Measurements from ENCODE around the gene C19orf33.
"Not testable (repeated sequence)": the region's sequence is repeated elsewhere in the genome, so short reads cannot be mapped to it uniquely, and the experiment has no call there.

C19orf33 gene

DNA sequence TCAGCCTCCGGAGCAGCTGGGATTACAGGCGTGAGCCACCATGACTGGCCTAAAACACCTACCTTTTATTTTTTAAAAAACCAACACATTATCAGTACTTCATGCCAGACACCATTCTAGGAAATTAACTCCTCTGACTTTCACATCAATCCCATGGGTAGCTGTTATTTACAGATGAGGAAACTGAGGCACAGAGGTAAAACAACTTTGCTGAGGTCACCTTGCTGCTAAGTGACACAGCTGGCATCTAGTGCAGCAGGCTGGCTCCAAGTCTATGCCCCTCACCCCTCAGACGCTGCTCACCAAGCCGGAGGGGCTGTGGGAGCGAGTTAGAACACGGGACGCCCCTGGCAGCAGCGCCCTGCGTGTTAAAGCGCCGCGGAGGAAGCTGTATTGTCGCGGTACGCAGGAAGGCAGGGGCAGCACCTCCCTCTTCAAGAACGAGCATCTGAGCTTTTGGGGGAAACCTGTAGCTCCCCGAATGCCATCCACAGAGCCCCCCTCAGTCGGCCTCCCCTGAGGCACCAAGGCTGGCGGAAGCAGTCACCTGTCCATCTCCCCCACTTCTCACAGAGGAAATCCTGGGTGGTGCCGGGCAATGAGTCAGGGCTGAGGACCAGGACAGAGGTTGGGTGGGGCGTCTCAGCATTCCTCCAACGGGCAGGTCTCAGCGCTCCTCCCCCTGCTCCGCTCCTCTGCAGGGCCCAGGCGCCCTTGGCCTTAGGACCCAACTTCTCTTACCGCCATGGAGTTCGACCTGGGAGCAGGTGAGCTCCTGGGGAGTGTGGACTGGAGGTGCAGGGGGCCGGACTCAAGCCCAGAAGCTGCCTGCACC lies at the start of gene C19orf33:
Gene C19orf33, plus strand, starts transcription at position 735 of the 835 bp plus-strand sequence. Its CDS starts 11 bp downstream, at position 746.
- no peak for DNase-seq

DNA sequence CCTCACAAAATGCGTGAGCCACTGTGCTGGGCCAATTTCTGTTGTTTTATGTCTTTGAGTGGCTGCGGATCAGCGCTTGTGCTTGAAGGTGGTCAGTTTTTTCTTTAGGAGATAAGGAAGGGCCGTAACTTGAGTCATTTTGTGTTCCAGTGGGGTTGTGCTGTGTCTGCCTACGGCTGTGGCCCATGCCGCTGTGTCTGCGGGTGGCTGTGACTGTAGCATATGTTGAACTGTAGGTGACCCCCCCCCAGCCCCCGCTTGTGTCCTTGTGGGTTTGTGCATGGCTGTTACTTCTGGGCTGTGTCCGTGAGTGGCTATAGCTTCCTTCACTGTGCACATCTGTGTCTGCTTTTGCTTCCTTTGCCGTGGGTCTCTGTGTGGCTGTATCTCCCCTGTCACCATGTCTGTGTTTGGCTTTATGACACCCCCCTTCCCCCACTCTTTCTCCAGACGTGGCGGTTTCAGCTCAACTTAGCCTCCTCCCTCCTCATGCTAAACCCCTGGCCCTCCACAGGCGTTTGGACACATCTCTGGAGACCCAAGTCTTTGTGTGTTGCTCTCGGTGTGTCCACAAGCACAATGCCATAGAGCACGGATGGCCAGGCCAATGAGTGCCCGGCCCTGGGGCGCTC lies 48.6 kb upstream of the C19orf33 start:
- DNase-seq = no peak

DNA sequence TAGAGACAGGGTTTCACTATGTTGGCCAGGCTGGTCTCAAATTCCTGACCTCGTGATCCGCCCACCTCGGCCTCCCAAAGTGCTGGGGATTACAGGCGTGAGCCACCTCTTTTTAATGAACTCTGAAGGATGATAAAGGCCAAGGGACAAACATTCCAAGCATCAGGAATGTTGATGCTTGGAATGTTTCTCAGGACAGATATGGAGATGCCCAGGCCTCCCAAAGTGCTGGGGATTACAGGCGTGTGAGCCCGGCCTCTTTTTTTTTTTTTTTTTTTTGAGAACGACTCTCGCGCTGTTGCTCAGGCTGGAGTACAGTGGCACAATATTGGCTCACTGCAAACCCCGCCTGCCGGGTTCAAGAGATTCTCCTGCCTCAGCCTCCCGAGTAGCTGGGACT lies 42.1 kb upstream of the C19orf33 start:
- DNase-seq = not testable (repeated sequence)

DNA sequence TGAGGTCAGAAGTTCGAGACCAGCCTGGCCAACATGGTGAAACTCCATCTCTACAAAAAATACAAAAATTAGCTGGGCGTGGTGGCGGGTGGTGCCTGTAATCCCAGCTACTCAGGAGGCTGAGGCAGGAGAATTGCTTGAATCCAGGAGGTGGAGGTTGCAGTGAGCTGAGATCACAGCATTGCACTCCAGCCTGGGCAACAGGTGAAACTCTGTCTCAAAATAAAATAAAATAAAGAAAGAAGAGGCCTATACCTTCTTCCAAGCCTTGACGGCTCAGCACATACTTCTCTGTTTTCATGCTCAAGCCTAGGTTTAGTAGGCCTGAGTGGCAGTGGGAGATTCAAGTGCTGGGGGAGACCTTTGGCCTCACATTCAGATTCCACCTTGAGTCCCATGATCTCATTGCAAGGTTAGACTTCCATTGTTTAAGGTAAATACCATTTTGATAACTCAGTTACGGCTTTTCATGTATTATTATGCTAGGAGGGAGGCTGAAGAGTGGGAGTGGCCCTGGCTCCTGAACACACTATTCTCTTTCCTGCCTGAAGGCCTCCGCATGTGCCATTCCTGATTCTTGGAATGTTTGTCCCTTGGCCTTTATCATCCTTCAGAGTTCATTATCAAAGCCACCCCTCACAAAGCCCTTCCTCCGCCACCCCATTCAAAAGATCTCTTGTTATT lies 41.3 kb upstream of the C19orf33 start:
- no peak for DNase-seq

DNA sequence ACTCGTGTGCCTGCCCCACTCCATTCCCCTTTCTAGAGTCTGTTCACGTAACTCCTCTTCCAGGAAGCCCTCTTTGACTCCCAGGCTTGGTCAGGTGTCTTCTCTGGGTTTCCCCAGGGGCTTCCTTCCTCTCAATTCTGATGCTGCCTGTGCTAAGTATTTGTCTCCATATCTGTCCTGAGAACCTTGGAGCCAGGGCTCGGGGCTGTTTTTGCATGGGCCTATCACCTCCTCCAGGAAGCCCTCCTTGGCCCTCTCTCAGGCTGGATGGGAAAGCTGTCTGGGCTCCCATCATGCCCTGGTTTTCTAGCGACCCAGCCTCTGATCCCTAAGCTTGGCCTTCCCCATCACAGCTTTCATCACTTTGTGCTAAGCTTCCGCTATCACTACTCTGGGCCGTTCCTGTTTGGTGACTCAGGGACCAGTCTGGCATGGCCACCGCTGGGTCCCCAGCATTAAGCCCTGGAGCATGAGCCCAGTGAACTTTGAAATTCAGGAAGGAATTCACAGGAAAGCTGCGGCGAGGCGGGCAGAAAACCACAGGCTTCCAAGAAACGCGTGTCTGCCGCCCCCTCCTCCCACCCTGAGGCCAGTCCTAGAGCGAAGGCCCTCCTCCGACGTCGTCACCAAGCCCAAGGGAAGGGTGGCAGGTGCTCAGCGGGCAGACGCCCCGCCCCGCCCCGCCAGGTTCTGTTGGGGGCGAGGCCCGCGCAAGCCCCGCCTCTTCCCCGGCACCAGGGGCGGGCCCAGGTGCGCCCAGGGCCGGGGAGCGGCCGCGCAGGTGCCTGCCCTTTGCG lies 40.2 kb upstream of the C19orf33 start:
- DNase-seq = peak; percentile 87 to 89

DNA sequence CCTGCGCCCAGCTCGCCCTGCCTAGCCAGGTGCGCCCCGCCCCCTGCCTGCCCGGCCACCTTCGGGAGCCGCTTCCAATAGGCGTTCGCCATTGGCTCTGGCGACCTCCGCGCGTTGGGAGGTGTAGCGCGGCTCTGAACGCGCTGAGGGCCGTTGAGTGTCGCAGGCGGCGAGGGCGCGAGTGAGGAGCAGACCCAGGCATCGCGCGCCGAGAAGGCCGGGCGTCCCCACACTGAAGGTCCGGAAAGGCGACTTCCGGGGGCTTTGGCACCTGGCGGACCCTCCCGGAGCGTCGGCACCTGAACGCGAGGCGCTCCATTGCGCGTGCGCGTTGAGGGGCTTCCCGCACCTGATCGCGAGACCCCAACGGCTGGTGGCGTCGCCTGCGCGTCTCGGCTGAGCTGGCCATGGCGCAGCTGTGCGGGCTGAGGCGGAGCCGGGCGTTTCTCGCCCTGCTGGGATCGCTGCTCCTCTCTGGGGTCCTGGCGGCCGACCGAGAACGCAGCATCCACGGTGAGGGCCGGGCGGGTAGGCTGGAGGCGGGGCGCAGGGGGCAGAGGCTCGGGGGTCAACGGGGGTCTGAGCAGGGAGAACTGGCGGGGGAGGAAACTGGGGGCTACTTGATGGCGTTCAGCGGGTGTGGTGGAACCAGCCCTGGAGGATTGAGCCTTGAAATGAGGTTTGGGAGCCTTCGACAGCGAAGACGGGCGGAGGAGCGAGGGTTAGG lies 39.4 kb upstream of the C19orf33 start, which contains the start of gene SPINT2:
Gene SPINT2, plus strand, starts transcription at position 88 of the 727 bp plus-strand sequence. Its CDS starts 320 bp downstream, at position 408.
- peak in 1 of 2 donors; percentile 69 for DNase-seq

DNA sequence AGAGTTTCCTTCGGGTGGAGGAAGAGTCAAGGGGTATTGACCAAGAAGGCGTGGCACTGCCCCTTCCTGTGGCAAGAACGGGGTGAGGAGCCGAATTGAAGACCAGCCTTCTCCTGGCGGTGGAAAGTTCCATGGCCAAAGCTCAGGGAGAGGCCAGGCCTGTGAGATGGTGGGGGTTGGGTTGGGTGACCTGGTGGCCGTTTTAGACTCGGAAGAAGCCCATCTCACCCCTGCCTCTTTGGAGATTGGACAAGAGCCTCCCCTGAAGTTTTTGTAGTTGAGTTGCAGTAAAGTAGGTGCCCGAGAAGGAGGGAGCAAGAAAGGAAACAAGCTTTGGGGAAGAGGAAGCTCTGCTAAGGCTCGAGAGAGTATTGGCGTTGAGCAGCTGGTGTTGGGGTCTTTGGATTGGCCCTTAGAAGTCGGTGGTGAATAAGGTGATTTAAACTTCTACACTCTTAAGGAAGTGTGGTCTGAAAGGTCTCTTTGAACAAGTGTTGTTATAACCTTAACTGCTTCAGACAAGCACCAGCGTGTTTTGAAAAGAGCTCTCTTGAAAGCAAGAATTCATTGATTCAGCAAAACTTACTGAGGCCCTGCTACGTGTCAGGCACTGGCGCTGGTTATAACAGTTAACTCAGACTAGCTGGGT lies 38.7 kb upstream of the C19orf33 start:
- no peak for DNase-seq

DNA sequence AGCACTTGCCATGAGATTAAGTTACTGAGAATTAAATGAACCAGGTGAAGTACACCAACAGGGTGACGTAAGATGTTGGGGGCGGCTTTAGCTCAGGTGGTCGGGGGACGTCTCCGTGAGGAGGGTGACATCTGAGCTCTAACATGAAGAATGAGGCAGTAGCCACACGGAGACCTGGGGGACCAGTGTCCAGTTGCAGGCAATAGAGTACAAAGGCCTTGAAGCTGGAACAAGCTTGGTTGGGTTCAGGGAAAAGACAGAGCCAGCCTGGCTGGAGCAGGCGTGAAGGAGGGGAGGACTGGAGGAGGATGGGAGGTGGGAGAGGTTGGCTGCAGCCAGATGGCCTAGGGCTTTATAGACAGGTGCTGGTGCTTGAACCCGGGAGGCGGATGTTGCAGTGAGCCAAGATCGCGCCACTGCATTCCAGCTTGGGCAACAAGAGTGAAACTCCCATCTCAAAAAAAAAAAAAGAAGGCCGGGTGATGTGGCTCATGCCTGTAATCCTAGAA lies 38.1 kb upstream of the C19orf33 start:
- no peak for DNase-seq

DNA sequence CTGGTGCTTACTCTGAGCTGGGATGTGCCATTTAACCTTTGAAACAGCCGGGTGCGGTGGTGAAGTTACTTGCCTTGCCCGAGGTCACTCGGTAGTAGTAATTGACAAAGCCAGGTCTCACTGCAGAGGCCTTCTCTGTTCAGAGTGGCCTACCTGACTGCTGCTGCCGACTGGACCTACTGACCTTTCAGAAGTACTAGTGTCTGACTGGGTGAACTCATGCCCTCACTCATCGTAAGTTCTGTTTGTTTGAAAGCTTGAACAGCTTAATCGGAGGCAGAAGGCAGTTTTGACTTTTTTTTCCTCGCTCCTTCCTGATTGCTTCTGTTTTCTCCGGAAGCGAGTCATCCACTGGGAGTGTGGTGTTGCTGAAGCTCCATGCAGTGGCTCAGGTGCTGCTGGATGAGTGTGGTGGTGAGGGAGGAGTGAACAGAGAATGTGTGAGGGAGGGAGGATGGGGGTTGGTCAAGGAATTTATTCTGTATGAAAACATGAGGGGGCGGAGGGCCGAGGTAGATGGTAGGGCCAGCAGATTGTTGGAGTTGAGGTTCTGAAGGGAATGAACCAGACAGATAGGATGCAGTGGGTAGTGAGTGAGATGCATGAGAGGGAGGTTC lies 37.0 kb upstream of the C19orf33 start:
- no peak for DNase-seq

DNA sequence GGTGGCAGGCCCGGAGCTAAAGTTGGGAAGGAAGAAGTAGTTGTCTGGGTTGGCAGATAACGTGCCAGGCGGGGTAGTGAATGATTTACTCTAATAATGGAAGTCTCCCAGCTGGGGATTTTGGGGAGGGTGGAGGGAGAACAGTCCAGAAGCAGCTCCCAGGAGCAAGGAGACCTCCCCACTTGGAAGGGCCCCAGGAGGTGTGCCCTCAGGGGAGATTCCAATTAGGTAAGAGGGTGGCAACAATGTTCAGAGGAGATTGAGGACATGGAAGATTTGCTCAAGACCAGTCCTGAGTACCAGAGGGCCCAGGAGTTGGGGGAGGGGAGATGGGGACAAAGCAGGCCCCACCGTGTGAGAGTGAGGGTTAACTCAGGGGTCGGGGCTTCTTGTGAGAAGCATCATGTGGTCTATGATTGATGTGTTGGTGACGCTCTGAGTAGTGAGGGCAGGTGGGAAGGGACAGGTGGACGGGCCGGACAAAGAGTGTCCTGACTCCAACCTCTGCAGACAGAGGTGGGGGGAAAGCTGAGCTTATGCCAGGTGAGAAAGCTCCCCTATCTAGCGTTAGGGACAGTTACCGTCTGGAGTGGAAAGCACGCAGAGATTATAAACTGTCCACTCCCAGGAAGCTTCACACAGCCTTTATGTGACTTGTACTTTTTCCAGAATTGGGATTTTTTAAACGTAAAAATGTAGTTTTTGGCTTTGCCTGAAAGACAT lies 36.1 kb upstream of the C19orf33 start:
- no peak for DNase-seq

DNA sequence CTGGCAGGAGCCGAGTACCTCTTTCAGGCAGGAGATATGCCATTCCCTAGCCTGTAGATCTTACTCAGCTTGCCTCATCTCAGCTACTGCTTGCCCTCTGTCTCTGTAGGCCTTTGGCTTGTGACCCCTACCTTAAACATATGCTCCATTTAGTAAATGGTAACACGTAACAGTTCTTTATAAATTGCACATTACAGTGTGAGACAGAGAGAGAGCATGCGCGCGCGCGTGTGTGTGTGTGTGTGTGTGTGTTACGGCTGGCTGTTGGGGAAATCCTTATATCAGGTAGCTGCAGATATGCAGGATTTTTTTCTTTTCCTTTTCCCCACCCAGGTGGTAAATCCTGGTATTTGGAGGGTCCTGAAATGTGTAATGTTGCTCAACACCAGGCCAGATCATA lies 35.5 kb upstream of the C19orf33 start:
- no peak for DNase-seq

DNA sequence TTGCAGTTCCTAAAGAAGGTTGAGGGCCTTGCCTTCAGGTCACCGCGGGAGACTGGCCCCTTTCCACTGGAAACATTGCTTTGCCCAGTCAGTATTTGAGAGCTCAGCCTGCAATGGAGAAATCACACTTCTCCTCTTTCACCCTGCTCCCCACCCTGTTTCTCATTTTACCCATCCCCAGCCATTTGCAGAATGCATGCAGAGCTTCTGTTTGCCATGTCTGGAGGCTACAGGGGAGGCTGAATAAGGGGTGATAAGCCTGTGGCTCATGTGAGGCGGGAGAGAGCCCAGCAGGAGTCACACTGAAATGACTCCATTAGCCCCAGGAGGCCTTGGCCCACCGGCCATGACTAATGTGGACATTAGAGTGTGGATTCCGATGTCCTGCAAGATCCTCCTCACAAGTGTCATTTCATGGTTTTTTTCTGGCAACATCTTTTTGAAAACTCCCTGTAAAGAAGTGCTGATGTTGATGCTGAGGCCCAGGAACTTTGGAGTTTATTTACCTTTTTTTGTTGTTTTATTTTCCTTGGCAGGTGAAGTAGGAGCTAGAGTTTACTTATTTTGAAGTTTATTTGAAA lies 33.4 kb upstream of the C19orf33 start:
- no peak for DNase-seq

DNA sequence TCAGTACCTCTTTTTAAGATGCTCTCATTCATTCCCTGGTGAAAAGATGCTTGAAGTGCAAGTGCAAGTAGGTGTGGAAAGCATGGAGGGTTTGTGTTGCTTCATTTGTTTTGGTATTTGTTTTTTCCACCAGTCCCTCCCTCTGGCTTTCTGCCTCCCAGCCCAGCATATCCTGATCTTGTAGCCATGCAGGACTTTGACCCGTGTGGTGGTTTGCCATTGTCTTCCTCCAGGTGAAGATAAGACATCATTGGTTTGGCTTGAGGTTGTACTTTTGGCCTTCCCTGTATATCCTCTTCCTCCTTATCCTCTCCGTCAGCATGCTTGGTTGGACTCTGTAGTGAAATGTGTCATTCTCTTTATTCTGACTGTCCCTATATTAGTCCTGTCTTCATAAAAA lies 30.6 kb upstream of the C19orf33 start:
- DNase-seq = no peak

DNA sequence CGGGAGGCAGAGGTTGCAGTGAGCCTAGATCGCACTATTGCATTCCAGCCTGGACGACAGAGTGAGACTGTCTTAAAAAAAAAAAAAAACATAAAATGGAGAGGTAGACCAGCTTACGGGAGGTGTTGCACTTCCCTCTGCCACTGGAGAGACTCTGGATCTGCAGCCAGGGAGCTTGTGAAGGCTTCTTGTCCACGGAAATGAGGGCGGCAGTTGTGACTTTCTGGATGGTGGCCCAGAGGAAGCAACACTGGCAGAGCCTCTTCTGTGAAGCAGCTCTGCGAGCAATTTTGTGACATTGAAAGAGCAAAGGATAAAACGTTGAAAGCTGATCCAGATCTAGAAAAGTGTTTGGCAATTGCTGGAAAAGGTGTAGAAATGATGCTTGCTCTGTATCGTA lies 29.3 kb upstream of the C19orf33 start:
- no peak for DNase-seq

DNA sequence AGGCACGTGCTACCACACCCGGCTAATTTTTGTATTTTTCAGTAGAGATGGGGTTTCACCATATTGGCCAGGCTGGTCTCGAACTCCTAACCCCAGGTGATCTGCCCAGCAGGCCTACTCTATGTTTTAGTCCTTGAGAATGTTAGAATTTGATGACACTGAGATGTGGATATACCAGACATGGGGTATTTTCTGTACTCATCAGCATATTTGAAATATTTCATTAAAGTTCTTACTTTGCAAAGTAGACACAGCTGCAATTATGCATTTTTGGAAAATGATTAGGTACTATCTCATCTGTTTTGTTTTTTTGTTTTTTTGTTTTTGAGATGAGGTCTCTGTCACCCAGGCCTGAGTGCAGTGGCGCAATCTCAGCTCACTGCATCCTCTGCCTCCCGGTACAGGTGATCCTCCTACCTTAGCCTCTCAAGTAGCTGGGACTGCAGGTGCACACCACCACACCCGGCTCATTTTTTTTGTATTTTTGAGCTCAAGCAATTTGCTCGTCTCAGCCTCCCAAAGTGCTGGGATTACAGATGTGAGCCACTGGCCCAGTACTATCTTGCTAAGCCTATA lies 27.0 kb upstream of the C19orf33 start:
- DNase-seq = no peak

DNA sequence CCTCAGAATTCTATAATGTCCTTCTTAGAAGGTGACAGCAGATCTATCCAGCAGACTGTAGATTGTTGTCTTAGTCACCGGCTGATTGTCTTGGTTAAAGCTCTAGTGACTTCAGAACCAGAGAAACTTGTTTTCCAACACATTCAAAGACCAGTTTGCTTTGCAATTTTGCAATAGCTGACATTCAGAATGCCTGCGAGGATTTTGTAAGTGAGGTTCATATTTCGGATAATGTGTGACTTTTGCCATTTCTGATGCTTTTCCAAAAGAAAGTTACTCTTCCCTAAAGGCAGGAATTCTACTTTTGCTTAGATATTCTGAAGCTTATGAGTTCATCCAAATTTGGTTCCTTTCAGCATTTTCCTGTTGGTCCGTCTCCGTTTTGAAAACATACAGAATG lies 26.5 kb upstream of the C19orf33 start:
- DNase-seq = no peak

DNA sequence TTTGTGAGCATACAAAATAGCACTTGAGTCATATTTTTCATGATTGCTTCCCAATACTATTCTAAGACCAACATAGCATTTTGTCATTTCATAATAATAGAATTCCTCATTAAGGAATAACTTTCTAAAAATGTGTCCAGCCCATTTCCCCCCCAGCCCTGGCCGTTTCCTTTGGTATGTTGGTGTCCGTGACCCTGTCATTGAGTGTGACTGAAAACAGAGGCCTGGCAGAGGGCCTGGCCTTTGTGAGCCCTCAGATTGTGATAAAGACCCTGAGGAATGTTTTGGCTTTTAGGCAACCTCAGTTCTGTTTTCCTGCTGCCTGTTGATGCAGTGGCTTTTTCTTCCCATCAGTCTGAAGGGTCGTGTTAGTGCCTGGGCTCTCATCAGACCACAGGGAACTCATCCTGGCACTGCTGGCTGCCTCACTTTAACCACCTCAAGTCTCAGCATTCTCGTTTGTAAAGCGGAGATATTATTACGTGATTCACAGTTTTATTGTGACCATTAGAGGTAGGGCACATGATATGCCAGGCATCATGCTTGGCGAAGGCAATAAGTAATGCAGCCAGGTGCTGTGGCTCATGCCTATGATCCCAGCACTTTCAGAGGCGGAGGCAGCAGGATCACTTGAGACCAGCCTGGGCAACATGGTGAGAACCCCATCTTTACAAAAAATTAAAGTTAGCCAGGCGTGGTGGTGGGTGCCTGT lies 25.9 kb upstream of the C19orf33 start:
- DNase-seq = no peak

DNA sequence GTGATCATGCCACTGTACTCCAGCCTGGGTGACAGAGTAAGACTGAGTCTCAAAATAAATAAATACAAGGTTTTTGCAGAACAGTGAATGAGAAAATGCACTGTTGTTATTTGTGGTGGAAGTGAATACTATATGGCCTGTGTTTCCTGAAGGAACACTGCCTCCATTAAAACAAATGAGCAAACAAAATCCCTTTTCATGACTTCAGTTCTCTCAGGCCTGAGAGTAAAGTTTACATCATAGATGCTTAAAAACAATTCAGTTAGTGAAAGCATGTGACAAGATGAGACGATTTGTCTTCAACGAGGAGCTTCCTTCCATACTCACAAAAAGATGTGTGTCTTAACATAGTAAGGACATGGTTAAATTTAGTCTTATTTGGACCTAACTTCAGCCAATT lies 25.3 kb upstream of the C19orf33 start:
- no peak for DNase-seq

Measured in CD4-positive, alpha-beta T cell treated with Interferon alpha-2 for 1 hour (primary cell).